K562 (cell line): ENCODE data around the gene CD300LD. TPM values are rescaled to one million over a fixed set of nuclear protein-coding genes. Genes with fewer than 3 reads are reported as not detected.

Experiments
- ATAC-seq: fragments of 200-7000 bp; cut with Tn5 transposase; 3 replicates; pipeline ENCODE4 v1.9.1; 2020; ENCODE audit warnings: moderate library complexity
- BruUV-seq: library from RNA; stranded (reverse); fragments of 400-500 nt; replicated peaks from 2 replicates; lab custom pipeline; 2021; lab: Mats Ljungman, UMichigan
- CTCF ChIA-PET: fragments of 300-600 bp; formaldehyde crosslinking; extraction: SDS; loops from one replicate; lab custom pipeline; 2021; ENCODE audit warnings: low intra/inter-chr PET ratio; lab: Yijun Ruan, JAX
- POLR2A ChIA-PET: fragments of 300-600, 350-650 bp; sonication (Branson Sonifier 250); formaldehyde crosslinking; extraction: SDS; loops from one replicate; lab custom pipeline; 2021; ENCODE audit warnings: antibody characterized with exemption, inconsistent platforms; lab: Yijun Ruan, JAX
- DNase-seq, 4 experiments: peaks; one replicate each; pipeline versions ENCODE4 v3.0.0 to v3.0.0-alpha.2; 2011 to 2018; ENCODE audit warnings: low spot score in 3 of 4, mixed read lengths in 3 of 4; ENCODE audit errors: extremely low read depth in 1 of 4
- FAIRE-seq: peaks from 2 replicates; lab custom pipeline; 2011; peaks lifted over from hg19 to GRCh38; lab: Jason Lieb, UNC
- H2AFZ ChIP-seq: 2 replicates; pipeline ENCODE4 v1.6.0; 2011; ENCODE audit warnings: low read depth, low read length, control low read depth, inconsistent platforms
- H3K27ac ChIP-seq: fragments of 200-600 bp; 3 replicates; pipeline ENCODE4 v1.8.0; 2011; ENCODE audit warnings: low read depth, mild to moderate bottlenecking, control low read depth, inconsistent platforms, low read length, moderate library complexity, mixed read lengths; ENCODE audit errors: extremely low read depth
- H3K27me3 ChIP-seq, 2 experiments: fragments of 300-600 bp in 1 of 2; 2 replicates in 1 of 2; 3 replicates in 1 of 2; pipeline versions ENCODE4 v1.6.0 to v1.8.0; 2011; ENCODE audit warnings: inconsistent platforms in 2 of 2, low read length in 2 of 2, mild to moderate bottlenecking in 1 of 2, mixed read lengths in 1 of 2, moderate library complexity in 1 of 2; ENCODE audit not compliant: control insufficient read depth in 2 of 2, insufficient read depth in 2 of 2
- H3K36me3 ChIP-seq: fragments of 300-600 bp; 3 replicates; pipeline ENCODE4 v1.8.0; 2011; ENCODE audit warnings: mild to moderate bottlenecking, low read length, inconsistent platforms; ENCODE audit not compliant: control insufficient read depth, insufficient read depth
- H3K4me1 ChIP-seq, 2 experiments: fragments of 200-600 bp in 1 of 2; replicated peaks in 1 of 2; 2 replicates in 1 of 2; 3 replicates in 1 of 2; pipeline versions ENCODE4 v1.5.1 to v1.8.0; 2011; ENCODE audit warnings: inconsistent platforms in 2 of 2, low read length in 2 of 2, mild to moderate bottlenecking in 1 of 2, mixed read lengths in 1 of 2, moderate library complexity in 1 of 2; ENCODE audit not compliant: control insufficient read depth in 2 of 2, insufficient read depth in 2 of 2
- H3K4me2 ChIP-seq: 2 replicates; pipeline ENCODE4 v1.6.1; 2011; ENCODE audit warnings: low read length, control low read depth, inconsistent platforms, mixed read lengths; ENCODE audit not compliant: insufficient read depth
- H3K4me3 ChIP-seq: fragments of 200-600 bp; sonication (generic), shearing (Covaris generic); 2 replicates; pipeline ENCODE4 v1.5.1; 2016; ENCODE audit warnings: control low read depth, inconsistent platforms
- H3K79me2 ChIP-seq: fragments of 200-600 bp; 3 replicates; pipeline ENCODE4 v1.8.0; 2011; ENCODE audit warnings: low read length, inconsistent platforms; ENCODE audit not compliant: control insufficient read depth, insufficient read depth
- H3K9ac ChIP-seq, 2 experiments: 2 replicates each; pipeline versions ENCODE4 v1.6.0 to v1.6.1; 2011; ENCODE audit warnings: low read depth in 2 of 2, low read length in 2 of 2, control low read depth in 1 of 2, inconsistent platforms in 1 of 2, mild to moderate bottlenecking in 1 of 2, mixed read lengths in 1 of 2; ENCODE audit not compliant: insufficient read depth in 1 of 2
- H3K9me1 ChIP-seq: one replicate; pipeline ENCODE4 v1.6.0; 2011; ENCODE audit warnings: inconsistent platforms, mild to moderate bottlenecking, low read length, moderate library complexity; ENCODE audit not compliant: control insufficient read depth, insufficient read depth
- H3K9me3 ChIP-seq: replicated peaks from 2 replicates; pipeline ENCODE4 v1.5.1; 2011; ENCODE audit warnings: low read depth, low read length, inconsistent platforms; ENCODE audit not compliant: control insufficient read depth, insufficient read depth
- H4K20me1 ChIP-seq: replicated peaks from 2 replicates; pipeline ENCODE4 v1.6.1; 2011; ENCODE audit warnings: low read length, inconsistent platforms, mixed read lengths; ENCODE audit not compliant: control insufficient read depth, insufficient read depth
- CCAR2 ChIP-seq: fragments of 200-400 bp; formaldehyde crosslinking; IDR thresholded peaks from 2 replicates; pipeline ENCODE4 v1.6.1; 2017; ENCODE audit warnings: mild to moderate bottlenecking, low read depth, low read length
- KLF1 ChIP-seq: fragments of 450-650 bp; IDR thresholded peaks from 2 replicates; pipeline ENCODE4 v1.6.1; 2016; ENCODE audit warnings: missing genetic modification characterization, missing compliant biosample characterization
- MED1 ChIP-seq: sonication (generic); formaldehyde crosslinking; IDR thresholded peaks from 2 replicates; pipeline ENCODE4 v1.8.1; 2023; ENCODE audit warnings: missing genetic modification reagents, borderline replicate concordance
- OTX1 ChIP-seq: fragments of 450-650 bp; formaldehyde crosslinking; IDR thresholded peaks from 2 replicates; pipeline ENCODE4 v1.4.0; 2022; ENCODE audit warnings: mild to moderate bottlenecking
- PATZ1 ChIP-seq: fragments of 250-450 bp; sonication (Bioruptor Pico); IDR thresholded peaks from 2 replicates; pipeline ENCODE4 v1.5.0; 2020; ENCODE audit warnings: mild to moderate bottlenecking, borderline replicate concordance
- PYGO2 ChIP-seq: fragments of 450-650 bp; IDR thresholded peaks from 2 replicates; pipeline ENCODE4 v1.6.1; 2016; ENCODE audit warnings: mild to moderate bottlenecking, missing genetic modification characterization, moderate library complexity, missing compliant biosample characterization
- SETDB1 ChIP-seq: IDR thresholded peaks from one replicate; pipeline ENCODE4 v1.6.1; 2012; ENCODE audit warnings: low read length, control low read depth, inconsistent platforms
- SMAD4 ChIP-seq: fragments of 250-450 bp; sonication (Bioruptor Pico); conservative IDR thresholded peaks from 2 replicates; pipeline ENCODE4 v1.8.0; 2021; ENCODE audit warnings: inconsistent platforms, mild to moderate bottlenecking, moderate library complexity
- SMARCE1 ChIP-seq: fragments of 450-650 bp; IDR thresholded peaks from 2 replicates; pipeline ENCODE4 v1.7.1; 2016; ENCODE audit warnings: mild to moderate bottlenecking
- ZNF124 ChIP-seq: sonication (generic); formaldehyde crosslinking; IDR thresholded peaks from 2 replicates; pipeline ENCODE4 v1.8.1; 2022; ENCODE audit warnings: missing genetic modification reagents
- ZNF3 ChIP-seq: fragments of 250-450 bp; sonication (Bioruptor Pico); IDR thresholded peaks from 2 replicates; pipeline ENCODE4 v1.5.0; 2021; ENCODE audit warnings: mild to moderate bottlenecking, moderate library complexity
- ZNF830 ChIP-seq: fragments of 250-450 bp; sonication (Bioruptor Pico); IDR thresholded peaks from 2 replicates; pipeline ENCODE4 v1.5.0; 2021; ENCODE audit warnings: mild to moderate bottlenecking
- WGBS: fragments of 100-300 bp; shearing (Covaris generic); methylation state at CpG from one replicate; pipeline ENCODE4 v1.1.6; 2016; ENCODE audit warnings: low coverage, mixed read lengths; ENCODE audit not compliant: insufficient coverage; ENCODE audit errors: missing lambda C conversion rate; 5-methylcytosine and 5-hydroxymethylcytosine counted together
- in situ Hi-C: fragments of 300-500 bp; cut with MboI; formaldehyde crosslinking; loops from 4 replicates; pipeline ENCODE4 v1.15.0; 2018; ENCODE audit warnings: inconsistent platforms, mixed read lengths
- intact Hi-C: fragments of 100-400 bp; cut with micrococcal nuclease; formaldehyde crosslinking; loops from 2 replicates; pipeline ENCODE4 v1.14.2; 2022
- polyA plus RNA-seq, 8 experiments: library from polyadenylated mRNA; depleted of rRNA in 4 of 8; stranded (reverse) in 5 of 8; unstranded in 3 of 8; fragments of >200 nt; fragmentation: Nextera tagmentation in 2 of 8; fragmentation: Illumina TruSeq in 1 of 8; extraction: Ambion mirVana in 2 of 8; extraction: Trizol in 1 of 8; gene quantifications; 2 replicates each; pipeline versions ENCODE4 v1.2.1 to v1.2.3, GENCODE V29; 2011 to 2014; ENCODE audit warnings: inconsistent platforms in 1 of 8, missing spikeins in 1 of 8
- total RNA-seq, 7 experiments: library from RNA; depleted of rRNA in 6 of 7; stranded (reverse); fragments of >200 nt in 6 of 7; fragmentation: Illumina TruSeq in 2 of 7; extraction: Trizol in 2 of 7; gene quantifications; 2 replicates each; pipeline versions ENCODE4 v1.2.1 to v1.2.3, GENCODE V29; 2011 to 2021; ENCODE audit warnings: low replicate concordance in 1 of 7
- TF ChIP-seq, protein P1 (sequence below): fragments of 200-800 bp; sonication (Bioruptor generic); IDR thresholded peaks from 2 replicates; pipeline ENCODE4 v1.6.1; 2017; ENCODE audit warnings: missing genetic modification characterization, missing compliant biosample characterization

The CD300LD gene
- total and polyA plus RNA-seq, 9 of the 15 experiments (the other 6 are each of a cell fraction or from before 2014, with no cell fraction given): not detected

DNA sequence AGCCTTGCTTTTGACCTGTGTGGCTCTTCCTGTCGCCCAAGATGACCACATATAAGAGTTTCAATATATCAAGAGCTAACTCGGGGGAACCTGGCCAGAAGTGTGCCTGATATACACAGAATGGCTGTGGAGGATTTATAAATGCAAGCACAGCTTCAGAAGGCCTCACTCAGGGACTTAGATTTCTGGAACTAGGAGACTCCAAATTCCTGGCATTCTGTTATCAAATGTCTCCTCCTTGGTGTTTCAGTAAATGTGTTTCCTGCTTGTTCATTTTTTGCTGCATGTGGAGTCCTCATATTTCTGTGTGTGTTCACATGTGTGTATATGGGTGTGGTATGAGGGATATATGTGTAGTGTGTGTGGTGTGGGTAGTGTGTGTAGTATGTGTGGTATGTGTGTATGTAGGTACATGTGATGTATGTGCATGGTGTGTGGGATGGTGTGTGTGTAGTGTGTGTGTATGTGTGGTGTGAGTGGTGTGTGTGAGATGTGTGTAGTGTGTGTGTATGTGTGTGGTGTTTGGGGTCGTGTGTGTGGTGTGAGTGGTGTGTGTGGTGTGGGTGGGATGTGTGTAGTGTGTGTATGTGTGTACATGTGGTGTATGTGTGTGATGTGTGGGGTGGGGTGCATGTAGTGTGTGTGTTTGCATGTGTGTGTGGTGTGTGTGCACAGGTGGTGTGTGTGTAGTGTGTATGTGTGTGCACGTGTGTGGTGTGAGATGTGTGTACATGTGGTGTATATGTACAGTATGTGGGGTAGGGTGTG, 23.8 kb downstream of the CD300LD start:
- Histone ChIP-seq H3K36me3 (no peaks in the 10 kb centered on the region), H3K4me1 (no peaks in the 10 kb centered on the region), H3K9me3 (no peaks in the 10 kb centered on the region), H3K27me3 (peaks cover 0 to 41% of the 10 kb centered on the region in 2 experiments; a peak in 4 of 5 replicates), H3K9me1 (no peaks in the 10 kb centered on the region), H3K9ac (no peak overlapping the region), H3K4me2 (no peak overlapping the region), H3K79me2 (no peaks in the 10 kb centered on the region), H4K20me1 (peaks cover 4% of the 10 kb centered on the region), H2AFZ (no peak overlapping the region), H3K27ac (no peak overlapping the region; the same call in 2 of the 3 replicates), H3K4me3 (no peak overlapping the region)
- POLR2A ChIA-PET: no interaction called here
- 1% methylated on average over 4 of the region's 4 CpGs for WGBS
- CTCF ChIA-PET: no interaction called here
- in situ Hi-C loops (no loop called here), intact Hi-C loops (no loop called here)
- no peak for DNase-seq
- peak; percentile 67 for FAIRE-seq
- no TSS peak for BruUV-seq
- ATAC-seq: no peak
- TF ChIP-seq KLF1 (tag): no peak
- TF ChIP-seq PYGO2 (tag): no peak
- TF ChIP-seq OTX1 (CRISPR knock-in tag): 0 out of 2 replicates have a peak, but pooled peaks have one; percentile 52

DNA sequence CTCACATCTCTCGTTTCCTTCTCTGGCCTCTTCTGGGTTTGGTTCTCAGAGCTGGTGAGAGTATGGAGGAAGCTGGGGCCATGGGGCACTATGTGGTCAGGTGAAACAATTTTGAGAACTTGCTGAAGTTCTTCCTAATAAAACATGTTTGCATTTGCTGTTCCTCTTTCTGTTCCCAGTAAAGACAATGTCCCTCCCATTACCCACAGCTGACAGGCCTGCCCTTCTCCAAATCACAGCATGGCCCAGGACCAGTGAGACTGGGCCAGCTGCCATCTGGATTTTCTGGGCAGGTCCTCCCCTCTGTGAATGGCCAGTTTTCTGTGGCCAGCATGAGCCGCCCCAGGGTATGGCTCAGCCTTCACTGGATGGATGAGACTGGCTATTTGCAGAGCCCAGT, 24.7 kb downstream of the CD300LD start, which contains the start of gene CD300H:
TSS of gene CD300H (minus strand) at position 113 of the 400 bp plus-strand sequence.
- in situ Hi-C loops: no loop called here
- TF ChIP-seq ZNF830 (CRISPR knock-in tag) (no peak), PATZ1 (CRISPR knock-in tag) (no peak), CCAR2 (no peak), SETDB1 (no peak), SMAD4 (CRISPR knock-in tag) (no peak), ZNF3 (CRISPR knock-in tag) (no peak), SMARCE1 (no peak), MED1 (CRISPR knock-in tag) (no peak), ZNF124 (CRISPR knock-in tag) (no peak)
- TF ChIP-seq, protein P1, sequence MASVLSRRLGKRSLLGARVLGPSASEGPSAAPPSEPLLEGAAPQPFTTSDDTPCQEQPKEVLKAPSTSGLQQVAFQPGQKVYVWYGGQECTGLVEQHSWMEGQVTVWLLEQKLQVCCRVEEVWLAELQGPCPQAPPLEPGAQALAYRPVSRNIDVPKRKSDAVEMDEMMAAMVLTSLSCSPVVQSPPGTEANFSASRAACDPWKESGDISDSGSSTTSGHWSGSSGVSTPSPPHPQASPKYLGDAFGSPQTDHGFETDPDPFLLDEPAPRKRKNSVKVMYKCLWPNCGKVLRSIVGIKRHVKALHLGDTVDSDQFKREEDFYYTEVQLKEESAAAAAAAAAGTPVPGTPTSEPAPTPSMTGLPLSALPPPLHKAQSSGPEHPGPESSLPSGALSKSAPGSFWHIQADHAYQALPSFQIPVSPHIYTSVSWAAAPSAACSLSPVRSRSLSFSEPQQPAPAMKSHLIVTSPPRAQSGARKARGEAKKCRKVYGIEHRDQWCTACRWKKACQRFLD (CRISPR knock-in tag): no peak

More for the DNA sequence above, 24.7 kb downstream of the CD300LD start, which contains the start of gene CD300H:
- H3K4me2 ChIP-seq: no peak within 1 kb of the TSS
- H3K27me3 ChIP-seq: peaks cover 0 to 44% of the 10 kb centered on the region in 2 experiments; a peak in 4 of 5 replicates
- H3K79me2 ChIP-seq: no peaks in the 10 kb centered on the region
- no peak within 1 kb of the TSS for H3K9ac ChIP-seq
- DNase-seq: no peak
- 0% methylated on average over 2 of the region's 2 CpGs for WGBS
- ChIA-PET CTCF (no interaction called here), POLR2A (no interaction called here)
- H3K4me3 ChIP-seq: no peak within 1 kb of the TSS
- no peak within 1 kb of the TSS for H3K27ac ChIP-seq
- no peak within 1 kb of the TSS for H2AFZ ChIP-seq
- intact Hi-C loops: no loop called here
- peaks cover 4% of the 10 kb centered on the region for H4K20me1 ChIP-seq
- H3K36me3 ChIP-seq: no peaks in the 10 kb centered on the region
- BruUV-seq: no TSS peak
- H3K9me3 ChIP-seq: no peaks in the 10 kb centered on the region
- no peaks in the 10 kb centered on the region for H3K9me1 ChIP-seq
- H3K4me1 ChIP-seq: no peaks in the 10 kb centered on the region
- FAIRE-seq: no peak
- ATAC-seq: no peak
